GM12878 (cell line): ENCODE results near the gene SF1. TPM values are rescaled to one million over a fixed set of nuclear protein-coding genes. Genes with fewer than 3 reads are reported as not detected.

Source experiments
- ATAC-seq: fragments of 200-7000 bp; cut with Tn5 transposase; 3 replicates; pipeline ENCODE4 v1.9.1; 2020; ENCODE audit warnings: mild to moderate bottlenecking, moderate library complexity
- BruUV-seq: library from RNA; stranded (reverse); fragments of 400-500 nt; replicated peaks from 2 replicates; lab custom pipeline; 2021; lab: Mats Ljungman, UMichigan
- CTCF ChIA-PET: fragments of 300-600 bp; sonication (Branson Sonifier 250); formaldehyde crosslinking; extraction: SDS; loops from one replicate; lab custom pipeline; 2021; ENCODE audit warnings: inconsistent platforms; lab: Yijun Ruan, JAX
- POLR2A ChIA-PET: fragments of 350-600 bp; formaldehyde crosslinking; extraction: SDS; loops from one replicate; lab custom pipeline; 2021; ENCODE audit warnings: inconsistent platforms; lab: Charles Lee
- RAD21 ChIA-PET: fragments of 300-600 bp; sonication (Branson Sonifier 250); formaldehyde crosslinking; loops from one replicate; lab custom pipeline; 2023; ENCODE audit warnings: antibody characterized with exemption; ENCODE audit not compliant: unreplicated experiment; lab: Charles Lee
- SMC1A ChIA-PET: fragments of 300-600 bp; sonication (Branson Sonifier 250); formaldehyde crosslinking; loops from one replicate; lab custom pipeline; 2023; ENCODE audit not compliant: unreplicated experiment, uncharacterized antibody; lab: Charles Lee
- DNase-seq: peaks from one replicate; pipeline ENCODE4 v3.0.0-alpha.2; 2011; ENCODE audit warnings: low read depth, low spot score
- FAIRE-seq: peaks from 3 replicates; lab custom pipeline; 2011; peaks lifted over from hg19 to GRCh38; lab: Jason Lieb, UNC
- H2AFZ ChIP-seq: 2 replicates; pipeline ENCODE4 v1.6.0; 2011; ENCODE audit warnings: low read depth, low read length, control low read depth; ENCODE audit not compliant: control insufficient read depth
- H3K27ac ChIP-seq: 2 replicates; pipeline ENCODE4 v1.5.1; 2011; ENCODE audit warnings: control low read depth; ENCODE audit not compliant: control insufficient read depth, insufficient read depth
- H3K27me3 ChIP-seq, 2 experiments: replicated peaks in 1 of 2; 2 replicates each; pipeline versions ENCODE4 v1.6.0 to v1.6.1; 2011; ENCODE audit warnings: low read length in 1 of 2; ENCODE audit not compliant: control insufficient read depth in 2 of 2, insufficient read depth in 2 of 2
- H3K36me3 ChIP-seq, 2 experiments: 2 replicates each; pipeline ENCODE4 v1.5.1; 2011; ENCODE audit warnings: low read length in 1 of 2; ENCODE audit not compliant: control insufficient read depth in 2 of 2, insufficient read depth in 2 of 2
- H3K4me1 ChIP-seq: 2 replicates; pipeline ENCODE4 v1.6.1; 2011; ENCODE audit warnings: mild to moderate bottlenecking, low read length, moderate library complexity, mixed read lengths; ENCODE audit not compliant: control insufficient read depth, insufficient read depth
- H3K4me2 ChIP-seq: 2 replicates; pipeline ENCODE4 v1.6.0; 2011; ENCODE audit warnings: control low read depth; ENCODE audit not compliant: control insufficient read depth, insufficient read depth
- H3K4me3 ChIP-seq: fragments of 200-600 bp; sonication (generic); 2 replicates; pipeline ENCODE4 v1.5.1; 2016
- H3K79me2 ChIP-seq: 2 replicates; pipeline ENCODE4 v1.6.0; 2011; ENCODE audit warnings: low read length; ENCODE audit not compliant: control insufficient read depth, insufficient read depth
- H3K9ac ChIP-seq: 2 replicates; pipeline ENCODE4 v1.8.0; 2011; ENCODE audit warnings: low read length, control low read depth, mixed read lengths; ENCODE audit not compliant: control insufficient read depth, insufficient read depth
- H3K9me3 ChIP-seq: replicated peaks from 3 replicates; pipeline ENCODE4 v1.5.1; 2011; ENCODE audit warnings: mild to moderate bottlenecking, low read length; ENCODE audit not compliant: control insufficient read depth, insufficient read depth
- H4K20me1 ChIP-seq: 2 replicates; pipeline ENCODE4 v1.6.0; 2011; ENCODE audit not compliant: control insufficient read depth, insufficient read depth
- CBFB ChIP-seq: IDR thresholded peaks from 2 replicates; pipeline ENCODE4 v1.6.1; 2016; ENCODE audit warnings: antibody characterized with exemption, low read depth
- ESRRA ChIP-seq: IDR thresholded peaks from 2 replicates; pipeline ENCODE4 v1.6.1; 2012; ENCODE audit warnings: mild to moderate bottlenecking, low read length, improper control_type of control experiment
- FOXM1 ChIP-seq: IDR thresholded peaks from 2 replicates; pipeline ENCODE4 v1.6.1; 2012; ENCODE audit warnings: low read depth, mild to moderate bottlenecking, inconsistent platforms, low read length, moderate library complexity
- HCFC1 ChIP-seq: fragments of 150-350 bp; IDR thresholded peaks from 2 replicates; pipeline ENCODE4 v1.6.1; 2014; ENCODE audit warnings: low read length
- IRF5 ChIP-seq: fragments of 450-650 bp; IDR thresholded peaks from 2 replicates; pipeline ENCODE4 v1.6.1; 2017; ENCODE audit warnings: borderline replicate concordance
- PBX3 ChIP-seq: IDR thresholded peaks from 2 replicates; pipeline ENCODE4 v1.6.1; 2011; ENCODE audit warnings: mild to moderate bottlenecking, low read depth, low read length, moderate library complexity; ENCODE audit not compliant: insufficient replicate concordance
- POLR2AphosphoS5 ChIP-seq: IDR thresholded peaks from 2 replicates; pipeline ENCODE4 v1.6.1; 2011; ENCODE audit warnings: mild to moderate bottlenecking, low read length, inconsistent platforms
- RB1 ChIP-seq: fragments of 450-650 bp; formaldehyde crosslinking; IDR thresholded peaks from 2 replicates; pipeline ENCODE4 v1.6.1; 2017; ENCODE audit warnings: mild to moderate bottlenecking, borderline replicate concordance
- SMAD5 ChIP-seq: IDR thresholded peaks from 2 replicates; pipeline ENCODE4 v1.6.1; 2016; ENCODE audit warnings: antibody characterized with exemption, low read depth
- SUZ12 ChIP-seq: fragments of 200-600 bp; sonication (generic); IDR thresholded peaks from one replicate; pipeline ENCODE4 v1.6.1; 2018; ENCODE audit warnings: antibody characterized with exemption, mild to moderate bottlenecking; ENCODE audit not compliant: unreplicated experiment
- WGBS: methylation state at CpG from one replicate; pipeline ENCODE4 v1.1.6; 2016; ENCODE audit warnings: low lambda C conversion rate; ENCODE audit not compliant: insufficient replicate concordance, insufficient coverage; ENCODE audit errors: missing lambda C conversion rate; 5-methylcytosine and 5-hydroxymethylcytosine counted together
- in situ Hi-C: fragments of 300-500 bp; cut with MboI; formaldehyde crosslinking; loops from 9 replicates; pipeline ENCODE4 v1.14.3; 2018; ENCODE audit warnings: mixed read lengths
- intact Hi-C: fragments of 100-400 bp; cut with micrococcal nuclease; formaldehyde crosslinking; loops from one replicate; pipeline ENCODE4 v1.14.2; 2022; ENCODE audit not compliant: unreplicated experiment
- polyA plus RNA-seq, 11 experiments: library from polyadenylated mRNA; depleted of rRNA in 4 of 11; unstranded in 6 of 11; stranded (reverse) in 5 of 11; fragments of >200 nt; fragmentation: Nextera tagmentation in 4 of 11; fragmentation: Illumina TruSeq in 1 of 11; extraction: Ambion mirVana in 4 of 11; extraction: Trizol in 1 of 11; gene quantifications; 1 replicate in 1 of 11; 2 replicates in 10 of 11; pipeline versions ENCODE4 v1.2.1 to v1.2.3, GENCODE V29; 2011 to 2016; ENCODE audit warnings: inconsistent platforms in 2 of 11, missing spikeins in 2 of 11, low read depth in 1 of 11
- total RNA-seq, 4 experiments: library from RNA; depleted of rRNA in 3 of 4; stranded (reverse); fragments of >200 nt in 3 of 4; fragmentation: Illumina TruSeq in 1 of 4; extraction: Trizol in 1 of 4; gene quantifications; 2 replicates each; pipeline versions ENCODE4 v1.2.1 to v1.2.3, GENCODE V29; 2013 to 2021
- TF ChIP-seq, protein P1 (sequence below): IDR thresholded peaks from 2 replicates; pipeline ENCODE4 v1.6.1; 2012; ENCODE audit warnings: low read length, inconsistent platforms

The SF1 gene
- total and polyA plus RNA-seq, 10 of the 15 experiments (the other 5 are each of a cell fraction or from before 2014, with no cell fraction given) = 13.6 to 337 (median 103) TPM

DNA sequence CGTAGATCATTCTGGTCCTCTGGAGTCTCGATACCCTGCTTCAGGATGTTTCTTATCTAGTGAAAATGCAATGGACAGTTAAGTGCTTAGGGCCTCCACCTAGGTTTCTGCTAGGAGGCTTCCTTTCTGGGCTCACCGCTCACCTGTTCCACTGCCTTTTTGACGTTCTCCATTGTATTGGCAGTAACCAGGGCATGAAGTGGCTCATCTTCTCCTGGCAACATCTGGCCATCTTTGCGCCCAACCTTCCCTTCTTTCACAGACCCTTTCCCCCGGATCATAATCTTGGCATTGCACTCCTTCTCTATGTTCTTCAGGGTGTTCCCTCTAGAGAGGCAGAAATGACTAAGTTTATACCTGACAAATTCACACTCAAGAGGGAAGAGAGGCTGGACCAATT lies 9.1 kb downstream of the SF1 start (continued):
- TF ChIP-seq PBX3 = no peak
- no peak for TF ChIP-seq FOXM1
- TF ChIP-seq, protein P1, sequence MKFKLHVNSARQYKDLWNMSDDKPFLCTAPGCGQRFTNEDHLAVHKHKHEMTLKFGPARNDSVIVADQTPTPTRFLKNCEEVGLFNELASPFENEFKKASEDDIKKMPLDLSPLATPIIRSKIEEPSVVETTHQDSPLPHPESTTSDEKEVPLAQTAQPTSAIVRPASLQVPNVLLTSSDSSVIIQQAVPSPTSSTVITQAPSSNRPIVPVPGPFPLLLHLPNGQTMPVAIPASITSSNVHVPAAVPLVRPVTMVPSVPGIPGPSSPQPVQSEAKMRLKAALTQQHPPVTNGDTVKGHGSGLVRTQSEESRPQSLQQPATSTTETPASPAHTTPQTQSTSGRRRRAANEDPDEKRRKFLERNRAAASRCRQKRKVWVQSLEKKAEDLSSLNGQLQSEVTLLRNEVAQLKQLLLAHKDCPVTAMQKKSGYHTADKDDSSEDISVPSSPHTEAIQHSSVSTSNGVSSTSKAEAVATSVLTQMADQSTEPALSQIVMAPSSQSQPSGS = no peak
- no peak for TF ChIP-seq SUZ12
- no peak for TF ChIP-seq ESRRA

- Histone ChIP-seq H3K27ac (no peak overlapping the region), H4K20me1 (peaks cover 28% of the 10 kb centered on the region), H3K4me1 (peaks cover 30% of the 10 kb centered on the region), H3K9me3 (no peaks in the 10 kb centered on the region), H3K9ac (no peak overlapping the region), H3K4me2 (no peak overlapping the region), H3K27me3 (no peaks in the 10 kb centered on the region), H3K4me3 (no peak overlapping the region), H3K36me3 (peaks cover 48 to 63% of the 10 kb centered on the region in 2 experiments), H3K79me2 (peaks cover 28% of the 10 kb centered on the region), H2AFZ (no peak overlapping the region)
- intact Hi-C loops (no loop called here), in situ Hi-C loops (no loop called here)
- TF ChIP-seq CBFB (no peak), RB1 (no peak), SMAD5 (peak; percentile 26; the same call in 1 of the 2 replicates), POLR2AphosphoS5 (0 out of 2 replicates have a peak, but pooled peaks have one; percentile 11), HCFC1 (no peak), IRF5 (no peak)
- RAD21 ChIA-PET = no interaction called here
- ATAC-seq = no peak
- FAIRE-seq = no peak
- CTCF ChIA-PET = interaction anchor here (1.1 to 1.9 kb wide), 4 partner anchors 17 to 125 kb away, joined by 3 to 6 read pairs (median 4); no protein-coding TSS in a partner anchor
- no peak for DNase-seq
- SMC1A ChIA-PET = no interaction called here
- POLR2A ChIA-PET = no interaction called here
- BruUV-seq = no TSS peak
- WGBS = 98% methylated on average over 6 of the region's 6 CpGs
These were observed 10.0 kb downstream of the SF1 start for GRCh38 chr11:64768300-64768694.
